ENCODE data around the gene OTUD5. TPM values are rescaled to one million over a fixed set of nuclear protein-coding genes. Genes with fewer than 3 reads are reported as not detected.

OTUD5 gene
- total RNA-seq, 1 donor from 2014 or later, result 44.7 TPM

GRCh38 chrX:48936429-48937053, 20.9 kb downstream of the OTUD5 start:
- no peaks in the 10 kb centered on the region for H3K9me3 ChIP-seq
- peaks cover 0 to 16% of the 10 kb centered on the region in 2 donors for H3K36me3 ChIP-seq
- intact Hi-C loops (cut with DNase I), result no loop called here
- TF ChIP-seq POLR2AphosphoS5 (IDR thresholded peaks at IDR 0.05; ENCODE audit: insufficient read depth in 1 of 2, low read depth in 1 of 2) (no peak), POLR2A (IDR thresholded peaks at IDR 0.05) (no peak), CTCF (IDR thresholded peaks at IDR 0.05) (no peak)
- peaks cover 16% of the 10 kb centered on the region for H3K4me1 ChIP-seq
- H3K27me3 ChIP-seq, result no peaks in the 10 kb centered on the region
- no peak overlapping the region for H3K4me3 ChIP-seq
- no peak for DNase-seq (ENCODE audit: extremely low spot score in 2 of 2)
- H3K27ac ChIP-seq, result no peak overlapping the region

GRCh38 chrX:48935301-48935670, 22.1 kb downstream of the OTUD5 start:
- Histone ChIP-seq H3K27me3 (no peaks in the 10 kb centered on the region), H3K36me3 (peaks cover 0 to 20% of the 10 kb centered on the region in 2 donors), H3K4me1 (peaks cover 10% of the 10 kb centered on the region), H3K4me3 (no peak overlapping the region), H3K9me3 (no peaks in the 10 kb centered on the region), H3K27ac (no peak overlapping the region)
- TF ChIP-seq CTCF (IDR thresholded peaks at IDR 0.05) (no peak), POLR2AphosphoS5 (IDR thresholded peaks at IDR 0.05; ENCODE audit: insufficient read depth in 1 of 2, low read depth in 1 of 2) (no peak), POLR2A (IDR thresholded peaks at IDR 0.05) (no peak)
- DNase-seq (ENCODE audit: extremely low spot score in 2 of 2), result no peak
- intact Hi-C loops (cut with DNase I), result no loop called here

- Histone ChIP-seq H3K27me3 (no peaks in the 10 kb centered on the region), H3K36me3 (peaks cover 0 to 20% of the 10 kb centered on the region in 2 donors), H3K4me3 (no peak overlapping the region), H3K4me1 (peaks cover 7% of the 10 kb centered on the region), H3K27ac (no peak overlapping the region), H3K9me3 (no peaks in the 10 kb centered on the region)
- intact Hi-C loops (cut with DNase I), result no loop called here
- TF ChIP-seq POLR2A (IDR thresholded peaks at IDR 0.05) (no peak), POLR2AphosphoS5 (IDR thresholded peaks at IDR 0.05; ENCODE audit: insufficient read depth in 1 of 2, low read depth in 1 of 2) (no peak), CTCF (IDR thresholded peaks at IDR 0.05) (no peak)
- DNase-seq (ENCODE audit: extremely low spot score in 2 of 2), result no peak
Measured at GRCh38 chrX:48934581-48935300, 22.7 kb downstream of the OTUD5 start.

GRCh38 chrX:48933757-48934156, 23.6 kb downstream of the OTUD5 start:
- H3K27me3 ChIP-seq, result no peaks in the 10 kb centered on the region
- H3K27ac ChIP-seq, result no peak overlapping the region
- H3K36me3 ChIP-seq, result peaks cover 0 to 25% of the 10 kb centered on the region in 2 donors
- peaks cover 7% of the 10 kb centered on the region for H3K4me1 ChIP-seq
- no peaks in the 10 kb centered on the region for H3K9me3 ChIP-seq
- no peak overlapping the region for H3K4me3 ChIP-seq
- TF ChIP-seq POLR2AphosphoS5 (IDR thresholded peaks at IDR 0.05; ENCODE audit: insufficient read depth in 1 of 2, low read depth in 1 of 2) (no peak), POLR2A (IDR thresholded peaks at IDR 0.05) (no peak), CTCF (IDR thresholded peaks at IDR 0.05) (no peak)
- DNase-seq (ENCODE audit: extremely low spot score in 2 of 2), result no peak
- intact Hi-C loops (cut with DNase I), result no loop called here
